ENCODE data around the gene KIAA1328.

GRCh38 chr18:36974686-36975085, 145.8 kb downstream of the KIAA1328 start:
- TF ChIP-seq, protein P1, sequence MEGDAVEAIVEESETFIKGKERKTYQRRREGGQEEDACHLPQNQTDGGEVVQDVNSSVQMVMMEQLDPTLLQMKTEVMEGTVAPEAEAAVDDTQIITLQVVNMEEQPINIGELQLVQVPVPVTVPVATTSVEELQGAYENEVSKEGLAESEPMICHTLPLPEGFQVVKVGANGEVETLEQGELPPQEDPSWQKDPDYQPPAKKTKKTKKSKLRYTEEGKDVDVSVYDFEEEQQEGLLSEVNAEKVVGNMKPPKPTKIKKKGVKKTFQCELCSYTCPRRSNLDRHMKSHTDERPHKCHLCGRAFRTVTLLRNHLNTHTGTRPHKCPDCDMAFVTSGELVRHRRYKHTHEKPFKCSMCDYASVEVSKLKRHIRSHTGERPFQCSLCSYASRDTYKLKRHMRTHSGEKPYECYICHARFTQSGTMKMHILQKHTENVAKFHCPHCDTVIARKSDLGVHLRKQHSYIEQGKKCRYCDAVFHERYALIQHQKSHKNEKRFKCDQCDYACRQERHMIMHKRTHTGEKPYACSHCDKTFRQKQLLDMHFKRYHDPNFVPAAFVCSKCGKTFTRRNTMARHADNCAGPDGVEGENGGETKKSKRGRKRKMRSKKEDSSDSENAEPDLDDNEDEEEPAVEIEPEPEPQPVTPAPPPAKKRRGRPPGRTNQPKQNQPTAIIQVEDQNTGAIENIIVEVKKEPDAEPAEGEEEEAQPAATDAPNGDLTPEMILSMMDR (IDR thresholded peaks at IDR 0.05) = no peak
- no peak for TF ChIP-seq EZH2 (IDR thresholded peaks at IDR 0.05)

Data from neural progenitor cell (in vitro differentiated cells).